HG03354 (cell line): ENCODE results near the gene POTEB.
"Not testable (repeated sequence)": the region's sequence is repeated elsewhere in the genome, so short reads cannot be mapped to it uniquely, and the experiment has no call there.

Experiments
- ATAC-seq: cut with Tn5 transposase; IDR thresholded peaks from one replicate; pipeline ENCODE4 v1.9.1; 2021; ENCODE audit warnings: mild to moderate bottlenecking; ENCODE audit not compliant: unreplicated experiment, poor library complexity, severe bottlenecking

The POTEB gene

DNA sequence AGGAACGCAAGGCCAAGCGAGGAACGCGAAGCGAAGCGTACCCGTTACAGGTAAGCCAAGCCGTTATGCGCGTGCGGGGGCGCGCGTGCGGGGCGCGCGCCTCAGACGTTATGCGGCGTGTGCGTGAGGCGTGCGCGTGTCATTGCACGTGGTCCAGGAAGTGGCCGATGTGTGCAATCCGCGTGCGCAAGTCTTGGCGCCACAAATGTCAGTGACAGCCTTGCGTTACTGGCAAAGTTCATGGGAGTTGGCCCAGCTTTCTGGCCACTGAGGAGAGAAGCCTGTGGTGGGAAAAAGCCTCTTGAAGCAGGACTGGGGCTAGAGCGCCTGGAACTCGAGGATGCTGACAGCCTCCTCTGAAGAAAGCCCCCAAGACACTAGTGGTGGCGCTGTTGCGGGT lies at the start of gene POTEB:
POTEB (minus strand) TSS at position 101 of the 400 bp plus-strand sequence. CDS start 489 bp downstream, outside the sequence.
- not testable (repeated sequence) for ATAC-seq

DNA sequence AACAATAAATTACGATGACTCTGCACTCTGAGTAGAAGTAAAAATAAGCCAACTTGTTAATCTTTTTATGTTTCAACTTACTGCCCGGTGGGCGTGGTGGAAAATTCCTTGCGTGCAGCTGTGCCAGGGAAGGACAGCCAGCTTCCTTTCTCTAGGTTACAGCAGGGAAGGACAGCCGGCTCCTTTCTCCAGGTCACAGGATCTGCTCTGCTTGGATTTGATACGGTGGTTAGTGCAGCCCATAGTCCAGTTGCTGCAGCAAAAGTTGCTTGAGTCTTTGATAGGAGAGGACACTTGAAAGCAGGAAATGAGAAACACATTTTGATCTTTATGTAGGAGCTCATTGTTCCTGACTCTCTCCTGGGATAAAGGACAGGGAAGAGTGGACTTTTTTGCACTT lies 13.4 kb upstream of the POTEB start:
- not testable (repeated sequence) for ATAC-seq

DNA sequence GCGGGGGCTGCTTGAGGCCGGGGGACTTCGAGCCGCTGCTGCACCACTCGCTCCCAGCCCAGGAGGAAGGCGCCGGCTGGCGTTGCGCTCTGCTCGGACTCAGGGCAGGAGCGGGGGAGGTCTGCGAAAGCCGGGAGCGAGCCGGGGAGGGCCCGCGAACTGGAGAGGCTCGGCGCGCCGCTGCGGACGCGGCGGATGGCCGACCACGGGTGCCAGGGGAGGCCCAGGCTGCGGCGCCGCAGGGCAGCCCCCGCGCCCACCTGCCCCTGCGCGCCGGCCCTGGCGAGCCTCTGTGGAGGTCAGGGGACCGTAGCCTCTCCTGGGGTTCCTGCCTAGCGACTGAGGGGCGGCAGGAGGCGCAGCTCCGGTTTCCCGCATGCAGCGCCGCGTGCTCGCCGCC lies 12.0 kb upstream of the POTEB start:
- not testable (repeated sequence) for ATAC-seq

DNA sequence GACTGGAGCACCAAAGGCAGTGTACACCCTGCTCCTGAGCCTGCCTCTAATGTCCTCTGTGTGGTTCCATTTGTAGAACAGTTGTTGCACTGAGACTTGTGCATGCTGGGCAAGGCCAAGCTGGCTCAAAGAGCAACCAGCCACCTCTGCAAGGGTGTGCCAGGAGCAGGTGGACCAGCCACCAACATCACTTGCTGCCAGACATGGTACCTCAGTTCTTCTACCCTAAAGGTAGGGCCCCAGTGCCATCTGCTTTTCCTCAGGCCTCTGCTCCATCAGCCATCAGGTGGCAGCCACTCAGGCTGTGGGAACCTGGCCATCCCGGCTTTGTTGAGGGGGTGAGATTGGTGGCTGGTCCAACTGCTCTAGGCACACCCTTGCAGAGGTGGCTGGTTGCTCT lies 38.7 kb downstream of the POTEB start:
- ATAC-seq, result not testable (repeated sequence)
